GM23338 (cell line): ENCODE measurements around the gene SNORC.

Experiments
- CREB1 ChIP-seq: fragments of 250-450 bp; sonication (Bioruptor Pico); IDR thresholded peaks from 2 replicates; pipeline ENCODE4 v1.5.0; 2020; ENCODE audit warnings: low read depth, mild to moderate bottlenecking, moderate library complexity
- EZH2 ChIP-seq: fragments of 200-600 bp; sonication (generic); IDR thresholded peaks from one replicate; pipeline ENCODE4 v1.8.0; 2017; ENCODE audit warnings: antibody characterized with exemption, mild to moderate bottlenecking, low read depth; ENCODE audit not compliant: unreplicated experiment
- EZH2phosphoT487 ChIP-seq: fragments of 200-600 bp; sonication (generic); IDR thresholded peaks from one replicate; pipeline ENCODE4 v1.8.1; 2018; ENCODE audit warnings: antibody characterized with exemption; ENCODE audit not compliant: unreplicated experiment
- JUNB ChIP-seq: IDR thresholded peaks from one replicate; pipeline ENCODE4 v1.6.1; 2016; ENCODE audit warnings: antibody characterized with exemption; ENCODE audit not compliant: unreplicated experiment
- NANOG ChIP-seq: IDR thresholded peaks from 2 replicates; pipeline ENCODE4 v1.6.1; 2016; ENCODE audit warnings: antibody characterized with exemption, borderline replicate concordance
- POLR2AphosphoS5 ChIP-seq: IDR thresholded peaks from 2 replicates; pipeline ENCODE4 v1.6.1; 2016; ENCODE audit warnings: antibody characterized with exemption, low read depth
- STAT1 ChIP-seq: IDR thresholded peaks from one replicate; pipeline ENCODE4 v1.6.1; 2016; ENCODE audit warnings: antibody characterized with exemption; ENCODE audit not compliant: unreplicated experiment
- ZNF114 ChIP-seq: fragments of 250-450 bp; sonication (Bioruptor Pico); IDR thresholded peaks from 2 replicates; pipeline ENCODE4 v1.5.0; 2020; ENCODE audit warnings: mild to moderate bottlenecking, moderate library complexity
- ZNF331 ChIP-seq: fragments of 250-450 bp; sonication (Bioruptor Pico); IDR thresholded peaks from 2 replicates; pipeline ENCODE4 v1.5.0; 2020; ENCODE audit warnings: low read depth, mild to moderate bottlenecking, moderate library complexity
- TF ChIP-seq, protein P1 (sequence below), 2 experiments: fragments of 200-600 bp in 1 of 2; sonication (generic) in 1 of 2; conservative IDR thresholded peaks; 2 replicates each; pipeline versions ENCODE4 v1.5.1 to v1.6.1; 2016 to 2017; ENCODE audit warnings: antibody characterized with exemption in 2 of 2, low read depth in 2 of 2, mild to moderate bottlenecking in 2 of 2, moderate library complexity in 1 of 2
- TF ChIP-seq, protein P2 (sequence below): IDR thresholded peaks from one replicate; pipeline ENCODE4 v1.6.1; 2018; ENCODE audit warnings: antibody characterized with exemption; ENCODE audit not compliant: unreplicated experiment
- TF ChIP-seq, protein P3 (sequence below): IDR thresholded peaks from 2 replicates; pipeline ENCODE4 v1.6.1; 2016; ENCODE audit warnings: antibody characterized with exemption
- TF ChIP-seq, protein P4 (sequence below): fragments of 250-450 bp; sonication (Bioruptor Pico); IDR thresholded peaks from 2 replicates; pipeline ENCODE4 v1.5.0; 2020; ENCODE audit warnings: mild to moderate bottlenecking, moderate library complexity

- TF ChIP-seq, protein P1, sequence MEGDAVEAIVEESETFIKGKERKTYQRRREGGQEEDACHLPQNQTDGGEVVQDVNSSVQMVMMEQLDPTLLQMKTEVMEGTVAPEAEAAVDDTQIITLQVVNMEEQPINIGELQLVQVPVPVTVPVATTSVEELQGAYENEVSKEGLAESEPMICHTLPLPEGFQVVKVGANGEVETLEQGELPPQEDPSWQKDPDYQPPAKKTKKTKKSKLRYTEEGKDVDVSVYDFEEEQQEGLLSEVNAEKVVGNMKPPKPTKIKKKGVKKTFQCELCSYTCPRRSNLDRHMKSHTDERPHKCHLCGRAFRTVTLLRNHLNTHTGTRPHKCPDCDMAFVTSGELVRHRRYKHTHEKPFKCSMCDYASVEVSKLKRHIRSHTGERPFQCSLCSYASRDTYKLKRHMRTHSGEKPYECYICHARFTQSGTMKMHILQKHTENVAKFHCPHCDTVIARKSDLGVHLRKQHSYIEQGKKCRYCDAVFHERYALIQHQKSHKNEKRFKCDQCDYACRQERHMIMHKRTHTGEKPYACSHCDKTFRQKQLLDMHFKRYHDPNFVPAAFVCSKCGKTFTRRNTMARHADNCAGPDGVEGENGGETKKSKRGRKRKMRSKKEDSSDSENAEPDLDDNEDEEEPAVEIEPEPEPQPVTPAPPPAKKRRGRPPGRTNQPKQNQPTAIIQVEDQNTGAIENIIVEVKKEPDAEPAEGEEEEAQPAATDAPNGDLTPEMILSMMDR (conservative IDR thresholded peaks at IDR 0.05; ENCODE audit: low read depth in 2 of 2) = no peak
- TF ChIP-seq EZH2 (no peak), POLR2AphosphoS5 (no peak), EZH2phosphoT487 (no peak), ZNF331 (CRISPR knock-in tag) (no peak), JUNB (no peak), STAT1 (no peak), CREB1 (CRISPR knock-in tag) (no peak), ZNF114 (CRISPR knock-in tag) (no peak), NANOG (no peak)
- TF ChIP-seq, protein P2, sequence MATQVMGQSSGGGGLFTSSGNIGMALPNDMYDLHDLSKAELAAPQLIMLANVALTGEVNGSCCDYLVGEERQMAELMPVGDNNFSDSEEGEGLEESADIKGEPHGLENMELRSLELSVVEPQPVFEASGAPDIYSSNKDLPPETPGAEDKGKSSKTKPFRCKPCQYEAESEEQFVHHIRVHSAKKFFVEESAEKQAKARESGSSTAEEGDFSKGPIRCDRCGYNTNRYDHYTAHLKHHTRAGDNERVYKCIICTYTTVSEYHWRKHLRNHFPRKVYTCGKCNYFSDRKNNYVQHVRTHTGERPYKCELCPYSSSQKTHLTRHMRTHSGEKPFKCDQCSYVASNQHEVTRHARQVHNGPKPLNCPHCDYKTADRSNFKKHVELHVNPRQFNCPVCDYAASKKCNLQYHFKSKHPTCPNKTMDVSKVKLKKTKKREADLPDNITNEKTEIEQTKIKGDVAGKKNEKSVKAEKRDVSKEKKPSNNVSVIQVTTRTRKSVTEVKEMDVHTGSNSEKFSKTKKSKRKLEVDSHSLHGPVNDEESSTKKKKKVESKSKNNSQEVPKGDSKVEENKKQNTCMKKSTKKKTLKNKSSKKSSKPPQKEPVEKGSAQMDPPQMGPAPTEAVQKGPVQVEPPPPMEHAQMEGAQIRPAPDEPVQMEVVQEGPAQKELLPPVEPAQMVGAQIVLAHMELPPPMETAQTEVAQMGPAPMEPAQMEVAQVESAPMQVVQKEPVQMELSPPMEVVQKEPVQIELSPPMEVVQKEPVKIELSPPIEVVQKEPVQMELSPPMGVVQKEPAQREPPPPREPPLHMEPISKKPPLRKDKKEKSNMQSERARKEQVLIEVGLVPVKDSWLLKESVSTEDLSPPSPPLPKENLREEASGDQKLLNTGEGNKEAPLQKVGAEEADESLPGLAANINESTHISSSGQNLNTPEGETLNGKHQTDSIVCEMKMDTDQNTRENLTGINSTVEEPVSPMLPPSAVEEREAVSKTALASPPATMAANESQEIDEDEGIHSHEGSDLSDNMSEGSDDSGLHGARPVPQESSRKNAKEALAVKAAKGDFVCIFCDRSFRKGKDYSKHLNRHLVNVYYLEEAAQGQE = no peak
- TF ChIP-seq, protein P3, sequence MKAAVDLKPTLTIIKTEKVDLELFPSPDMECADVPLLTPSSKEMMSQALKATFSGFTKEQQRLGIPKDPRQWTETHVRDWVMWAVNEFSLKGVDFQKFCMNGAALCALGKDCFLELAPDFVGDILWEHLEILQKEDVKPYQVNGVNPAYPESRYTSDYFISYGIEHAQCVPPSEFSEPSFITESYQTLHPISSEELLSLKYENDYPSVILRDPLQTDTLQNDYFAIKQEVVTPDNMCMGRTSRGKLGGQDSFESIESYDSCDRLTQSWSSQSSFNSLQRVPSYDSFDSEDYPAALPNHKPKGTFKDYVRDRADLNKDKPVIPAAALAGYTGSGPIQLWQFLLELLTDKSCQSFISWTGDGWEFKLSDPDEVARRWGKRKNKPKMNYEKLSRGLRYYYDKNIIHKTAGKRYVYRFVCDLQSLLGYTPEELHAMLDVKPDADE = no peak
- TF ChIP-seq, protein P4, sequence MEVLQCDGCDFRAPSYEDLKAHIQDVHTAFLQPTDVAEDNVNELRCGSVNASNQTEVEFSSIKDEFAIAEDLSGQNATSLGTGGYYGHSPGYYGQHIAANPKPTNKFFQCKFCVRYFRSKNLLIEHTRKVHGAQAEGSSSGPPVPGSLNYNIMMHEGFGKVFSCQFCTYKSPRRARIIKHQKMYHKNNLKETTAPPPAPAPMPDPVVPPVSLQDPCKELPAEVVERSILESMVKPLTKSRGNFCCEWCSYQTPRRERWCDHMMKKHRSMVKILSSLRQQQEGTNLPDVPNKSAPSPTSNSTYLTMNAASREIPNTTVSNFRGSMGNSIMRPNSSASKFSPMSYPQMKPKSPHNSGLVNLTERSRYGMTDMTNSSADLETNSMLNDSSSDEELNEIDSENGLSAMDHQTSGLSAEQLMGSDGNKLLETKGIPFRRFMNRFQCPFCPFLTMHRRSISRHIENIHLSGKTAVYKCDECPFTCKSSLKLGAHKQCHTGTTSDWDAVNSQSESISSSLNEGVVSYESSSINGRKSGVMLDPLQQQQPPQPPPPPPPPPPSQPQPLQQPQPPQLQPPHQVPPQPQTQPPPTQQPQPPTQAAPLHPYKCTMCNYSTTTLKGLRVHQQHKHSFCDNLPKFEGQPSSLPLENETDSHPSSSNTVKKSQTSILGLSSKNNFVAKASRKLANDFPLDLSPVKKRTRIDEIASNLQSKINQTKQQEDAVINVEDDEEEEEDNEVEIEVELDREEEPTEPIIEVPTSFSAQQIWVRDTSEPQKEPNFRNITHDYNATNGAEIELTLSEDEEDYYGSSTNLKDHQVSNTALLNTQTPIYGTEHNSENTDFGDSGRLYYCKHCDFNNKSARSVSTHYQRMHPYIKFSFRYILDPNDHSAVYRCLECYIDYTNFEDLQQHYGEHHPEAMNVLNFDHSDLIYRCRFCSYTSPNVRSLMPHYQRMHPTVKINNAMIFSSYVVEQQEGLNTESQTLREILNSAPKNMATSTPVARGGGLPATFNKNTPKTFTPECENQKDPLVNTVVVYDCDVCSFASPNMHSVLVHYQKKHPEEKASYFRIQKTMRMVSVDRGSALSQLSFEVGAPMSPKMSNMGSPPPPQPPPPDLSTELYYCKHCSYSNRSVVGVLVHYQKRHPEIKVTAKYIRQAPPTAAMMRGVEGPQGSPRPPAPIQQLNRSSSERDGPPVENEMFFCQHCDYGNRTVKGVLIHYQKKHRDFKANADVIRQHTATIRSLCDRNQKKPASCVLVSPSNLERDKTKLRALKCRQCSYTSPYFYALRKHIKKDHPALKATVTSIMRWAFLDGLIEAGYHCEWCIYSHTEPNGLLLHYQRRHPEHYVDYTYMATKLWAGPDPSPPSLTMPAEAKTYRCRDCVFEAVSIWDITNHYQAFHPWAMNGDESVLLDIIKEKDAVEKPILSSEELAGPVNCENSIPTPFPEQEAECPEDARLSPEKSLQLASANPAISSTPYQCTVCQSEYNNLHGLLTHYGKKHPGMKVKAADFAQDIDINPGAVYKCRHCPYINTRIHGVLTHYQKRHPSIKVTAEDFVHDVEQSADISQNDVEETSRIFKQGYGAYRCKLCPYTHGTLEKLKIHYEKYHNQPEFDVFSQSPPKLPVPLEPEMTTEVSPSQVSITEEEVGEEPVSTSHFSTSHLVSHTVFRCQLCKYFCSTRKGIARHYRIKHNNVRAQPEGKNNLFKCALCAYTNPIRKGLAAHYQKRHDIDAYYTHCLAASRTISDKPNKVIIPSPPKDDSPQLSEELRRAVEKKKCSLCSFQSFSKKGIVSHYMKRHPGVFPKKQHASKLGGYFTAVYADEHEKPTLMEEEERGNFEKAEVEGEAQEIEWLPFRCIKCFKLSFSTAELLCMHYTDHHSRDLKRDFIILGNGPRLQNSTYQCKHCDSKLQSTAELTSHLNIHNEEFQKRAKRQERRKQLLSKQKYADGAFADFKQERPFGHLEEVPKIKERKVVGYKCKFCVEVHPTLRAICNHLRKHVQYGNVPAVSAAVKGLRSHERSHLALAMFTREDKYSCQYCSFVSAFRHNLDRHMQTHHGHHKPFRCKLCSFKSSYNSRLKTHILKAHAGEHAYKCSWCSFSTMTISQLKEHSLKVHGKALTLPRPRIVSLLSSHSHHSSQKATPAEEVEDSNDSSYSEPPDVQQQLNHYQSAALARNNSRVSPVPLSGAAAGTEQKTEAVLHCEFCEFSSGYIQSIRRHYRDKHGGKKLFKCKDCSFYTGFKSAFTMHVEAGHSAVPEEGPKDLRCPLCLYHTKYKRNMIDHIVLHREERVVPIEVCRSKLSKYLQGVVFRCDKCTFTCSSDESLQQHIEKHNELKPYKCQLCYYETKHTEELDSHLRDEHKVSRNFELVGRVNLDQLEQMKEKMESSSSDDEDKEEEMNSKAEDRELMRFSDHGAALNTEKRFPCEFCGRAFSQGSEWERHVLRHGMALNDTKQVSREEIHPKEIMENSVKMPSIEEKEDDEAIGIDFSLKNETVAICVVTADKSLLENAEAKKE (CRISPR knock-in tag) = no peak
Measured at GRCh38 chr2:232829988-232830387, 40.1 kb upstream of the SNORC start.
